GM19324 (cell line): Measurements from ENCODE around the gene RAB33B.
"Not testable (repeated sequence)": the region's sequence is repeated elsewhere in the genome, so short reads cannot be mapped to it uniquely, and the experiment has no call there.

Experiments
- ATAC-seq: cut with Tn5 transposase; IDR thresholded peaks from one replicate; pipeline ENCODE4 v1.9.1; 2021; ENCODE audit warnings: mild to moderate bottlenecking, moderate library complexity; ENCODE audit not compliant: unreplicated experiment, low FRiP score

The RAB33B gene

GRCh38 chr4:139454111-139455045 lies at the start of gene RAB33B:
RAB33B (plus strand) TSS chr4:139454121; CDS start chr4:139454196, 75 bp downstream.
- no peak for ATAC-seq

- no peak for ATAC-seq
These were observed 43.6 kb upstream of the RAB33B start for GRCh38 chr4:139410312-139410711.

- ATAC-seq = not testable (repeated sequence)
These were observed 39.2 kb upstream of the RAB33B start for GRCh38 chr4:139414671-139415210.

GRCh38 chr4:139416073-139416673 lies 37.7 kb upstream of the RAB33B start:
- no peak for ATAC-seq

- ATAC-seq = peak; percentile 57
These were observed 34.5 kb upstream of the RAB33B start for GRCh38 chr4:139419388-139419914.

GRCh38 chr4:139420652-139421051 lies 33.3 kb upstream of the RAB33B start:
- ATAC-seq = no peak

- ATAC-seq = no peak
These were observed 17.8 kb upstream of the RAB33B start for GRCh38 chr4:139436122-139436521.

GRCh38 chr4:139438141-139438540 lies 15.8 kb upstream of the RAB33B start:
- no peak for ATAC-seq

GRCh38 chr4:139441029-139441428 lies 12.9 kb upstream of the RAB33B start:
- no peak for ATAC-seq

- ATAC-seq = no peak
These were observed 10.3 kb upstream of the RAB33B start for GRCh38 chr4:139443661-139444060.

- ATAC-seq = not testable (repeated sequence)
These were observed 9.0 kb upstream of the RAB33B start for GRCh38 chr4:139444881-139445280.

GRCh38 chr4:139447078-139447477 lies 6.8 kb upstream of the RAB33B start:
- ATAC-seq = not testable (repeated sequence)

- no peak for ATAC-seq
These were observed 3.3 kb upstream of the RAB33B start for GRCh38 chr4:139450586-139450985.

- ATAC-seq = no peak
These were observed 1.9 kb upstream of the RAB33B start for GRCh38 chr4:139451997-139452396.

- ATAC-seq = peak; percentile 35
These were observed 915 bp upstream of the RAB33B start for GRCh38 chr4:139453041-139453370.

- ATAC-seq = peak; percentile 96
These were observed 380 bp upstream of the RAB33B start for GRCh38 chr4:139453371-139454110.

- ATAC-seq = no peak
These were observed 1.2 kb downstream of the RAB33B start for GRCh38 chr4:139455126-139455538.

- ATAC-seq = no peak
These were observed 3.4 kb downstream of the RAB33B start for GRCh38 chr4:139457318-139457717.

- no peak for ATAC-seq
These were observed 4.6 kb downstream of the RAB33B start for GRCh38 chr4:139458543-139458942.

- ATAC-seq = no peak
These were observed 5.1 kb downstream of the RAB33B start for GRCh38 chr4:139458999-139459398.

GRCh38 chr4:139460565-139460964 lies 6.6 kb downstream of the RAB33B start:
- ATAC-seq = no peak
